Osteocyte (in vitro differentiated cells): Measurements from ENCODE around the gene FSCN2. TPM values are rescaled to one million over a fixed set of nuclear protein-coding genes. Genes with fewer than 3 reads are reported as not detected.

Experiments used
- DNase-seq: peaks from one replicate; pipeline ENCODE4 v3.0.0; 2021; ENCODE audit warnings: mixed read lengths; ENCODE audit not compliant: unreplicated experiment; ENCODE audit errors: extremely low spot score
- H3K27ac Mint-ChIP-seq: one replicate; pipeline ENCODE4 v1.8.0; 2021; ENCODE audit warnings: mild to moderate bottlenecking, mixed read lengths; ENCODE audit not compliant: unreplicated experiment
- H3K27me3 Mint-ChIP-seq: one replicate; pipeline ENCODE4 v1.8.0; 2021; ENCODE audit warnings: mixed read lengths; ENCODE audit not compliant: unreplicated experiment
- H3K36me3 Mint-ChIP-seq: one replicate; pipeline ENCODE4 v1.8.0; 2021; ENCODE audit warnings: mixed read lengths; ENCODE audit not compliant: unreplicated experiment
- H3K4me1 Mint-ChIP-seq: one replicate; pipeline ENCODE4 v1.8.0; 2021; ENCODE audit warnings: mixed read lengths; ENCODE audit not compliant: unreplicated experiment
- H3K4me3 Mint-ChIP-seq: one replicate; pipeline ENCODE4 v1.8.0; 2021; ENCODE audit warnings: mild to moderate bottlenecking, moderate library complexity, mixed read lengths; ENCODE audit not compliant: unreplicated experiment
- H3K9me3 Mint-ChIP-seq: one replicate; pipeline ENCODE4 v1.8.0; 2021; ENCODE audit warnings: mixed read lengths; ENCODE audit not compliant: unreplicated experiment
- CTCF ChIP-seq: fragments of 200-600 bp; sonication (generic); IDR thresholded peaks from 2 replicates; pipeline ENCODE4 v1.5.0; 2021; ENCODE audit warnings: antibody characterized with exemption, mild to moderate bottlenecking, moderate library complexity
- total RNA-seq: library from RNA; stranded (reverse); gene quantifications from 2 replicates; pipeline ENCODE4 v1.2.1, GENCODE V29; 2021

FSCN2 gene
- total RNA-seq, 1 donor from 2014 or later, result 3.0 TPM

GRCh38 chr17:81545160-81545949 lies 17.2 kb downstream of the FSCN2 start:
- no peak for DNase-seq
- Mint-ChIP-seq H3K9me3 (no peaks in the 10 kb centered on the region), H3K27ac (no peak overlapping the region), H3K4me1 (peaks cover 12% of the 10 kb centered on the region), H3K27me3 (no peaks in the 10 kb centered on the region), H3K36me3 (peaks cover 24% of the 10 kb centered on the region), H3K4me3 (no peak overlapping the region)
- TF ChIP-seq CTCF, result no peak

GRCh38 chr17:81546906-81547613 lies 18.9 kb downstream of the FSCN2 start:
- Mint-ChIP-seq H3K4me3 (no peak overlapping the region), H3K9me3 (no peaks in the 10 kb centered on the region), H3K4me1 (peaks cover 24% of the 10 kb centered on the region), H3K27me3 (no peaks in the 10 kb centered on the region), H3K36me3 (peaks cover 24% of the 10 kb centered on the region), H3K27ac (no peak overlapping the region)
- TF ChIP-seq CTCF, result no peak
- DNase-seq, result no peak

- Mint-ChIP-seq H3K27me3 (no peaks in the 10 kb centered on the region), H3K9me3 (no peaks in the 10 kb centered on the region), H3K4me1 (peaks cover 24% of the 10 kb centered on the region), H3K27ac (no peak overlapping the region), H3K4me3 (no peak overlapping the region), H3K36me3 (peaks cover 22% of the 10 kb centered on the region)
- no peak for TF ChIP-seq CTCF
- DNase-seq, result no peak
Observed at GRCh38 chr17:81547614-81547982, 19.4 kb downstream of the FSCN2 start.

GRCh38 chr17:81549031-81549557 lies 20.9 kb downstream of the FSCN2 start:
- H3K36me3 Mint-ChIP-seq, result peaks cover 21% of the 10 kb centered on the region
- no peaks in the 10 kb centered on the region for H3K9me3 Mint-ChIP-seq
- H3K27me3 Mint-ChIP-seq, result no peaks in the 10 kb centered on the region
- H3K27ac Mint-ChIP-seq, result no peak overlapping the region
- H3K4me3 Mint-ChIP-seq, result peak overlapping the region; percentile 16
- no peak for TF ChIP-seq CTCF
- H3K4me1 Mint-ChIP-seq, result peaks cover 37% of the 10 kb centered on the region
- DNase-seq, result no peak

GRCh38 chr17:81549826-81550225 lies 21.6 kb downstream of the FSCN2 start:
- Mint-ChIP-seq H3K4me1 (peaks cover 42% of the 10 kb centered on the region), H3K4me3 (peak overlapping the region; percentile 26), H3K27me3 (no peaks in the 10 kb centered on the region), H3K27ac (peak overlapping the region; percentile 18), H3K36me3 (peaks cover 21% of the 10 kb centered on the region), H3K9me3 (no peaks in the 10 kb centered on the region)
- no peak for TF ChIP-seq CTCF
- DNase-seq, result no peak
